Measurements from ENCODE around the gene ARAP2. TPM values are rescaled to one million over a fixed set of nuclear protein-coding genes. Genes with fewer than 3 reads are reported as not detected.

ARAP2 gene
- total and polyA plus RNA-seq, 2 experiments from 2014 or later = 5.9 to 22.7 TPM

- no peak overlapping the region for H3K4me2 ChIP-seq
- H2AFZ ChIP-seq = no peak overlapping the region
- no peak overlapping the region for H3K4me3 ChIP-seq
- H3K4me1 ChIP-seq (ENCODE audit: insufficient read depth) = no peaks in the 10 kb centered on the region
- no peaks in the 10 kb centered on the region for H4K20me1 ChIP-seq (ENCODE audit: insufficient read depth, poor library complexity, severe bottlenecking)
- TF ChIP-seq EZH2phosphoT487 (IDR thresholded peaks at IDR 0.05; ENCODE audit: low read depth, severe bottlenecking, unreplicated experiment) (no peak), EZH2 (IDR thresholded peaks at IDR 0.05; ENCODE audit: borderline replicate concordance) (no peak), CTCF (IDR thresholded peaks at IDR 0.05; ENCODE audit: poor library complexity) (no peak)
- H3K79me2 ChIP-seq = no peaks in the 10 kb centered on the region
- no peaks in the 10 kb centered on the region for H3K9me3 ChIP-seq (ENCODE audit: low read depth)
- no peaks in the 10 kb centered on the region for H3K9me2 ChIP-seq (replicated peaks; ENCODE audit: insufficient read depth)
- H3K36me3 ChIP-seq (replicated peaks; ENCODE audit: insufficient read depth, low read depth) = no peaks in the 10 kb centered on the region
- WGBS (ENCODE audit: low lambda C conversion rate, missing lambda C conversion rate) = 78% methylated on average over 7 of the region's 7 CpGs
- no peaks in the 10 kb centered on the region for H3K27me3 ChIP-seq
- DNase-seq (ENCODE audit: low spot score) = no peak
- no peak overlapping the region for H3K27ac ChIP-seq
These were observed 34.2 kb downstream of the ARAP2 start for GRCh38 chr4:36209941-36210649.

GRCh38 chr4:36208893-36209473 lies 35.3 kb downstream of the ARAP2 start:
- Histone ChIP-seq H3K27ac (no peak overlapping the region), H2AFZ (no peak overlapping the region), H4K20me1 (ENCODE audit: insufficient read depth, poor library complexity, severe bottlenecking) (no peaks in the 10 kb centered on the region), H3K4me2 (no peak overlapping the region), H3K9me2 (replicated peaks; ENCODE audit: insufficient read depth) (no peaks in the 10 kb centered on the region), H3K4me3 (no peak overlapping the region), H3K79me2 (no peaks in the 10 kb centered on the region), H3K27me3 (no peaks in the 10 kb centered on the region), H3K36me3 (replicated peaks; ENCODE audit: insufficient read depth, low read depth) (no peaks in the 10 kb centered on the region), H3K9me3 (ENCODE audit: low read depth) (no peaks in the 10 kb centered on the region), H3K4me1 (ENCODE audit: insufficient read depth) (no peaks in the 10 kb centered on the region)
- 83% methylated on average over 4 of the region's 4 CpGs for WGBS (ENCODE audit: low lambda C conversion rate, missing lambda C conversion rate)
- TF ChIP-seq CTCF (IDR thresholded peaks at IDR 0.05; ENCODE audit: poor library complexity) = no peak
- TF ChIP-seq EZH2phosphoT487 (IDR thresholded peaks at IDR 0.05; ENCODE audit: low read depth, severe bottlenecking, unreplicated experiment) = no peak
- no peak for TF ChIP-seq EZH2 (IDR thresholded peaks at IDR 0.05; ENCODE audit: borderline replicate concordance)
- DNase-seq (ENCODE audit: low spot score) = no peak

- Histone ChIP-seq H3K4me3 (no peak overlapping the region), H3K9me2 (replicated peaks; ENCODE audit: insufficient read depth) (no peaks in the 10 kb centered on the region), H3K79me2 (no peaks in the 10 kb centered on the region), H3K9me3 (ENCODE audit: low read depth) (no peaks in the 10 kb centered on the region), H3K27ac (no peak overlapping the region), H3K36me3 (replicated peaks; ENCODE audit: insufficient read depth, low read depth) (no peaks in the 10 kb centered on the region), H3K27me3 (no peaks in the 10 kb centered on the region), H4K20me1 (ENCODE audit: insufficient read depth, poor library complexity, severe bottlenecking) (no peaks in the 10 kb centered on the region), H3K4me2 (no peak overlapping the region), H2AFZ (no peak overlapping the region), H3K4me1 (ENCODE audit: insufficient read depth) (no peaks in the 10 kb centered on the region)
- DNase-seq (ENCODE audit: low spot score) = no peak
- TF ChIP-seq CTCF (IDR thresholded peaks at IDR 0.05; ENCODE audit: poor library complexity) (no peak), EZH2phosphoT487 (IDR thresholded peaks at IDR 0.05; ENCODE audit: low read depth, severe bottlenecking, unreplicated experiment) (no peak), EZH2 (IDR thresholded peaks at IDR 0.05; ENCODE audit: borderline replicate concordance) (no peak)
- 81% methylated on average over 9 of the region's 9 CpGs for WGBS (ENCODE audit: low lambda C conversion rate, missing lambda C conversion rate)
These were observed 36.3 kb downstream of the ARAP2 start for GRCh38 chr4:36207831-36208520.
